Kidney epithelial cell (primary cell): ENCODE measurements around the gene ZC3H18. TPM values are rescaled to one million over a fixed set of nuclear protein-coding genes. Genes with fewer than 3 reads are reported as not detected.

ENCODE experiments used
- DNase-seq: peaks from one replicate; pipeline ENCODE4 v3.0.0-alpha.2; 2010; ENCODE audit warnings: low read depth
- H3K27me3 ChIP-seq: 2 replicates; pipeline ENCODE4 v1.6.0; 2011; ENCODE audit warnings: low read length; ENCODE audit not compliant: control insufficient read depth, insufficient read depth
- H3K36me3 ChIP-seq: 2 replicates; pipeline ENCODE4 v1.5.1; 2011; ENCODE audit warnings: low read length; ENCODE audit not compliant: control insufficient read depth, insufficient read depth
- H3K4me3 ChIP-seq: 2 replicates; pipeline ENCODE4 v1.5.1; 2011; ENCODE audit warnings: low read depth, mild to moderate bottlenecking, control low read depth, low read length
- CTCF ChIP-seq: IDR thresholded peaks from 2 replicates; pipeline ENCODE4 v1.5.1; 2011; ENCODE audit warnings: mild to moderate bottlenecking, moderate library complexity, low read length, control low read depth, inconsistent platforms; ENCODE audit not compliant: insufficient read depth, poor library complexity, severe bottlenecking
- total RNA-seq: library from RNA; depleted of rRNA; stranded (reverse); fragments of >200 nt; gene quantifications from 2 replicates; pipeline ENCODE4 v1.2.3, GENCODE V29; 2015

ZC3H18 gene
- total RNA-seq, 1 donor from 2014 or later: 20.2 TPM

GRCh38 chr16:88654363-88655052 is 84.3 kb downstream of the ZC3H18 start:
- H3K4me3 ChIP-seq: no peak overlapping the region
- H3K36me3 ChIP-seq: peaks cover 2% of the 10 kb centered on the region
- DNase-seq: no peak
- TF ChIP-seq CTCF: no peak
- H3K27me3 ChIP-seq: no peaks in the 10 kb centered on the region

GRCh38 chr16:88655053-88655732 is 85.0 kb downstream of the ZC3H18 start:
- peaks cover 2% of the 10 kb centered on the region for H3K36me3 ChIP-seq
- H3K4me3 ChIP-seq: no peak overlapping the region
- no peak for TF ChIP-seq CTCF
- no peaks in the 10 kb centered on the region for H3K27me3 ChIP-seq
- DNase-seq: no peak

GRCh38 chr16:88655733-88656281 is 85.6 kb downstream of the ZC3H18 start:
- TF ChIP-seq CTCF: no peak
- Histone ChIP-seq H3K36me3 (peaks cover 2% of the 10 kb centered on the region), H3K4me3 (no peak overlapping the region), H3K27me3 (no peaks in the 10 kb centered on the region)
- no peak for DNase-seq

GRCh38 chr16:88656291-88656980 is 86.2 kb downstream of the ZC3H18 start:
- no peak overlapping the region for H3K4me3 ChIP-seq
- H3K36me3 ChIP-seq: peaks cover 2% of the 10 kb centered on the region
- no peak for TF ChIP-seq CTCF
- no peak for DNase-seq
- no peaks in the 10 kb centered on the region for H3K27me3 ChIP-seq

GRCh38 chr16:88657371-88657770 is 87.2 kb downstream of the ZC3H18 start:
- peaks cover 2% of the 10 kb centered on the region for H3K36me3 ChIP-seq
- TF ChIP-seq CTCF: no peak
- no peak for DNase-seq
- no peak overlapping the region for H3K4me3 ChIP-seq
- H3K27me3 ChIP-seq: no peaks in the 10 kb centered on the region
